Cortex of kidney (tissue), 1 donor: ENCODE data around the gene DUS1L.

ENCODE experiments used
- DNase-seq: peaks from one replicate; lab custom pipeline; 2025; lab: John Stamatoyannopoulos, UW

Gene DUS1L

GRCh38 chr17:82055023-82055964 lies 10.3 kb downstream of the DUS1L start:
- no peak for DNase-seq

- DNase-seq, result no peak
Observed at GRCh38 chr17:82054351-82055022, 11.1 kb downstream of the DUS1L start.

- no peak for DNase-seq
Observed at GRCh38 chr17:82053556-82054263, 11.9 kb downstream of the DUS1L start.

GRCh38 chr17:82053130-82053529 lies 12.5 kb downstream of the DUS1L start:
- DNase-seq, result no peak

- no peak for DNase-seq
Observed at GRCh38 chr17:82052638-82053059, 13.0 kb downstream of the DUS1L start.

DNA sequence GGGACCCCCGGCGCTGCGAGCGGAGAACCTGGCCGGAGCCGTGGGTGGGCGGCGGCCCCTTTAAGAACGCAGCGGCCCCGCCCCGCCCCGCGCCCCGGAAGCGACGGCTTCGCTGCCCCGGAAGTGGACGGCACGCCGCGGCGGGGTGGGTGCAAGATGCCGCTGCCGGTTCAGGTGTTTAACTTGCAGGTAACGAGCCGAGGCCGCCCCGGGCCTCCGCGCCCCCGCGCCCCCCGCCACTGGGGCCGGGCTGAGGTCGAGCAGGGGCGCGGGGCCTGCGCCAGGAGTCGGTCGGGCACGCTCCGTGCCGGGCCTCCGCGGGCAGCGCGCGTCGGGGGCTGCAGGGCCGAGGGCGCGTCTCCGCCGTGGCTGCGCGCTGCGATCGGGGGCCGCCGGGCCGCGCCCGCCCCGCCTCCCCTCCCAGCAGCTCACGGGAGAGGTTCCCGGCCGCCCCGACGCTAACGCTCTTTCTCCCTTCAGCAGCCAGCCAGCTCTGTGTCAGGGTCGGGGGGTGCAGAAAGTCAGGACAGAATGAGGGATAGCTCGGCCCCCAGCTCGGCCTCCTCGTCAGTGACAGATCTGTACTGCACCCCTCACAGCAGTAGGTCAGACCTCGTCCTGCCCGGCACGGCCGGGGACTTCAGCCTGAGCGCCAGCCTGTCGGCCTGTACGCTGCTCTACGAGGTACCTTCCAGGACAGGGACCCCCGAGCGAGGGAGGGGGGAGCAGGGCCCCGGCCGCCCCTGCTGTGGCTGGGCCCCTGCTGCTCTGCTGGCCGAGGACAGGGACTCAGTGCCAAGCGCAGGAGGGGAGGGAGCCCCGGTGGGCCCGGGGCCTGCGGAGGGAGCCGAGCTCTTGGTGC lies 13.6 kb downstream of the DUS1L start, which contains the start of the genes GPS1 and RFNG:
Gene GPS1 (plus strand): TSS at position 123 of the 862 bp plus-strand sequence. CDS start 34 bp downstream, at position 157.
Gene RFNG (minus strand): TSS at position 36 of the 862 bp plus-strand sequence. CDS start 45 bp downstream, outside the sequence.
- DNase-seq, result no peak

DNA sequence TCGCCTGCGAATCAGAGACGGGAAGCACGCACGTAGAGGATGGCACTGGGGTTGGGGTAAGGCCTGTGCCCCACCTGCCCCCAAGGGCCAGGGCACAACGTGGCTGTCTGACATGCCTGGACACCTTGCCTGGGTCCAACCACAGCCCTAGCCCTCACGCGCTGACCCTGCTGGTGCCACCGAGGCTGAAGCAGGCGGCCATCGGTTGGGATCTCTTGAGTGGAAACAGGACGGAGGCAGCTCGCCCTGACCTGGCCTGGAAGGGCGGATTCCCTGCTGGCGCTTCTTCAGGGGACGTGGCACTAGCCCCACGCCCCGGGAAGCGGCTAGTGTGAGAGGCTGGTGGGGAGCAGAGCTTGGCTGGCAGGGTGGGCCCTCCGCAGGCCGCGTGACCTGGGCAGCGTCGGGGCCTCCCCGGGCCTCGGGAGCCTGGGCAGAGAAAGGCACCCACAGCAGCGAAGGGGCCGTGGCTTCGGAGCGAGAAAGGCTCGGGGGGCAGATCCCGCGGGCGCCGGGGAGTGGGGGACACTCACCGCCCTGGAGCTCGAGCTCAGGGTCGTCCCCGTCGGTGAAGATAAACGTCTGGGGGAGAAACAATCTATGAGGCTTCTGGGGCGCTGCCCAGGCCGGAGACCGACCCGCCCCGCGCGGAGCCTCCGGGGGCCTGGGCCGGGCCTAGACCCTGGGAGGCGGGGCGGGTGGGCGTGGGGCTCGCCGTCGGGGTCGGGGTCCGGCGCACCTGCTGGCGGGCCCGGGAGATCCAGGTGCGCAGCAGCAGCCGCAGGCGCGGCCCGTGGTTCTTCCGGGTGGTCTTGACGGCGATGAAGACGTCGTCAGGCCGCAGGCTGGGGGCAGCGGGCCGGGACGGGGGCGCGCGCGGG lies 14.6 kb downstream of the DUS1L start:
- DNase-seq, result no peak

GRCh38 chr17:82050152-82050760 lies 15.3 kb downstream of the DUS1L start:
- no peak for DNase-seq

- DNase-seq, result no peak
Observed at GRCh38 chr17:82049521-82049971, 16.1 kb downstream of the DUS1L start.

GRCh38 chr17:82049106-82049505 lies 16.5 kb downstream of the DUS1L start:
- no peak for DNase-seq

GRCh38 chr17:82048571-82048971 lies 17.0 kb downstream of the DUS1L start:
- no peak for DNase-seq

GRCh38 chr17:82047914-82048570 lies 17.6 kb downstream of the DUS1L start:
- DNase-seq, result no peak

DNA sequence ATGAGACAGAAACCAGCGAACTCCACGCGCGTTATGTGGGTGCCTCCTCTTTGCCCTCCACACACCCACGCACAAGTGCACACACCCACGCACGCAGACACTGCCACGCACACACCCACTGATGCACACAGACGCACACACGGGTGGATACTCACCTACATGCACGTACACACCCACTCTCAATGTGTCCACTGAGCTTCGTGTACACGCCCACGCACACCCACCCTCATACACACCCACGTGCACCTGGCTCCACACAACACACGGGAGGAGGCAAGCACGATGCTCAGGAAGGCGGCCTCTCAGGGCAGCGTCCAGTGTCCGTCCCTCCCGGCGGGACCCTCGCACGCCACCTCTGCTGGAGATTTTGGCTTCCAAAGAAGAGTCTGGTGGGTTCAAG lies 18.2 kb downstream of the DUS1L start:
- no peak for DNase-seq

DNA sequence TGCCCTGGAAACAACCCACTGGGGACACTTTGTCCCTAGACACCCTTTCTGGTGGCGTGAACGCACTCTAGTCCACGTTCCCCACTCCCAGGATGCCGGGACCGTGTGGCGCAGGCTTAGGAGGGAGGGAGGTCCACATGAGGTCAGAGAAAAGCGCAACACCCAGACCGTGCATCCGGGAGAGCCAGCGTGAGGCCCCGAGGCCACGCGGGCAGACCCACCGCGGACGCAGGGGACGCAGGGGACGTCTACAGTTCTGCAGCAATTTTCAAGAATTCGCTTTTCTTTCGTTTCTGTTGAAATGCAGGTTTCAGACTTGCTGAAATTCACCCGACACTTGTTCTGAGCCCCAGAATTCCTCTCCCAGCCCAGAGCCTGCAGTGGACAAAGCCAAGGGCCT lies 18.7 kb downstream of the DUS1L start:
- DNase-seq, result no peak

- DNase-seq, result no peak
Observed at GRCh38 chr17:82045936-82046484, 19.6 kb downstream of the DUS1L start.

- no peak for DNase-seq
Observed at GRCh38 chr17:82043507-82043906, 22.1 kb downstream of the DUS1L start.

DNA sequence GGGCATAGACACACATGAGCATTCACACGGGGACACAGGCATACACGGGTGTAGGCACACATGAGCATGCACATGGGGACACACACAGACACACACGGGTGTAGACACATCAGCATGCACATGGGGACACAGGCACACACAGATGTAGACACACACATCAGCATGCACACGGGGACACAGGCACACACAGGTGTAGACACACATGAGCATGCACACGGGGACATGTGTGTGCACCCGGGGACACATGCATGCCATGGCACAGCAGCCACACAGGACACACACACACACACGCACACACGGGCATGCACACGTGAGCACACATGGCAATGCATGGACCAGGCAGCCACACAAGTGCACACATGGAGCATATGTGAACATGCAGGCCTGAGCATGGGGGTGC lies 23.0 kb downstream of the DUS1L start:
- no peak for DNase-seq

DNA sequence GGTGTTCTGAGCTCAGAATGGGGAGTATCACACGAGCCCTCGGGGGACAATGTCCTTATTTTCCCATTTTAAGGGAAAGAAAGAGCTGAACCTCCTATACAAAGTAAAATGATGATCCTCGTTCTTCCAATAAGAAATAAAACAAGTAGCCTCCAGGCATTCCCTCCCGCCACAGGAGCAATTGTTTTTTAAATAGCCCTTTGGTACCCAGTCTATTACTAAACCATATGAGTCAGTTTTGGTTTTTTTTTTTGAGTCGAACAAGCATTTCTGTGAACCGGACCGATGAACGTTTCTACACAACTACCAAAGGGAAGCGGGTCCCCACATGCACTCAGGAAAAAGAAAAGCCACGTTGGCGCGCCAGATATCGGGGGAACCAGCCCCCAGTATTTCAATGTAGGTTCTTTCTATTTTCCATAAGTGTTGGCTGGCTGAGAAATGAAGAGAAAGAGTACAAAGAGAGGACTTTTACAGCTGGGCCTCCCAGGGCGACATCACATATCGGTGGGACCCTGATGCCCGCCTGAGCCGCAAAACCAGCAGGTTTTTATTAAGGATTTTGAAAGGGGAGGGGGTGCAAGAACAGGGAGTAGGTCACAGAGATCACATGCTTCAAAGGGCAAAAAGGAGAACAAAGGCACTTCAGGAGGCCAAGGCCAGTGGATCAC lies 24.3 kb downstream of the DUS1L start:
- DNase-seq, result no peak
